PC-3 (cell line): Measurements from ENCODE around the gene HES7. TPM values are rescaled to one million over a fixed set of nuclear protein-coding genes. Genes with fewer than 3 reads are reported as not detected.

Experiments used
- ATAC-seq: fragments of 200-7000 bp; cut with Tn5 transposase; 2 replicates; pipeline ENCODE4 v1.9.1; 2020; ENCODE audit warnings: mild to moderate bottlenecking, moderate library complexity
- BruUV-seq: library from RNA; stranded (reverse); fragments of 400-500 nt; replicated peaks from 2 replicates; lab custom pipeline; 2021; lab: Mats Ljungman, UMichigan
- CTCF ChIA-PET: fragments of 300-600 bp; sonication (Branson Sonifier 250); formaldehyde crosslinking; loops from one replicate; lab custom pipeline; 2022; ENCODE audit warnings: antibody characterized with exemption; lab: Charles Lee
- POLR2A ChIA-PET: fragments of 300-600 bp; sonication (Branson Sonifier 250); formaldehyde crosslinking; loops from one replicate; lab custom pipeline; 2022; ENCODE audit warnings: antibody characterized with exemption; ENCODE audit not compliant: unreplicated experiment; lab: Charles Lee
- DNase-seq: peaks from one replicate; pipeline ENCODE4 v3.0.0-alpha.2; 2015
- H2AFZ ChIP-seq: fragments of 300-600 bp; sonication (generic); 2 replicates; pipeline ENCODE4 v1.6.0; 2016; ENCODE audit warnings: antibody characterized with exemption, low read length
- H3F3A ChIP-seq: fragments of 300-600 bp; sonication (generic); one replicate; pipeline ENCODE4 v1.6.0; 2017; ENCODE audit warnings: antibody characterized with exemption, low read length, control low read depth, mild to moderate bottlenecking; ENCODE audit not compliant: unreplicated experiment
- H3K27ac ChIP-seq: fragments of 300-600 bp; sonication (generic); 2 replicates; pipeline ENCODE4 v1.5.1; 2016; ENCODE audit warnings: mild to moderate bottlenecking, low read length
- H3K27me3 ChIP-seq: fragments of 300-600 bp; sonication (generic); 2 replicates; pipeline ENCODE4 v1.6.1; 2016; ENCODE audit warnings: low read length, mixed read lengths
- H3K36me3 ChIP-seq: fragments of 300-600 bp; sonication (generic); 2 replicates; pipeline ENCODE4 v1.6.1; 2016; ENCODE audit warnings: low read depth, mixed run types, low read length, mixed read lengths
- H3K4me1 ChIP-seq: fragments of 300-600 bp; sonication (generic); 2 replicates; pipeline ENCODE4 v1.5.1; 2016; ENCODE audit warnings: low read length; ENCODE audit not compliant: insufficient read depth
- H3K4me2 ChIP-seq: fragments of 300-600 bp; sonication (generic); 2 replicates; pipeline ENCODE4 v1.6.0; 2016; ENCODE audit warnings: low read length
- H3K4me3 ChIP-seq: fragments of 300-600 bp; sonication (generic); 2 replicates; pipeline ENCODE4 v1.5.1; 2016; ENCODE audit warnings: mild to moderate bottlenecking, low read length, mixed read lengths
- H3K79me2 ChIP-seq: fragments of 300-600 bp; sonication (generic); 2 replicates; pipeline ENCODE4 v1.6.1; 2017; ENCODE audit warnings: low read length, mixed read lengths
- H3K9ac ChIP-seq: fragments of 300-600 bp; sonication (generic); 2 replicates; pipeline ENCODE4 v1.6.0; 2016; ENCODE audit warnings: mild to moderate bottlenecking, low read length
- H3K9me2 ChIP-seq: fragments of 300-600 bp; sonication (generic); replicated peaks from 2 replicates; pipeline ENCODE4 v1.6.1; 2016; ENCODE audit warnings: mixed run types, low read length, mixed read lengths
- H3K9me3 ChIP-seq: fragments of 300-600 bp; sonication (generic); 2 replicates; pipeline ENCODE4 v1.6.1; 2016; ENCODE audit warnings: low read length, mixed read lengths
- H4K20me1 ChIP-seq: fragments of 300-600 bp; sonication (generic); 2 replicates; pipeline ENCODE4 v1.6.1; 2016; ENCODE audit warnings: low read length, mixed read lengths
- EZH2 ChIP-seq: fragments of 300-600 bp; sonication (generic); IDR thresholded peaks from one replicate; pipeline ENCODE4 v1.6.1; 2017; ENCODE audit warnings: antibody characterized with exemption, mild to moderate bottlenecking, low read length; ENCODE audit not compliant: unreplicated experiment
- EZH2phosphoT487 ChIP-seq: fragments of 300-600 bp; sonication (generic); IDR thresholded peaks from 2 replicates; pipeline ENCODE4 v1.6.1; 2018; ENCODE audit warnings: mild to moderate bottlenecking, antibody characterized with exemption, low read length, borderline replicate concordance
- intact Hi-C: fragments of 100-400 bp; cut with micrococcal nuclease; formaldehyde crosslinking; loops from 2 replicates; pipeline ENCODE4 v1.9.0; 2023
- total RNA-seq: library from RNA; depleted of rRNA; stranded (reverse); fragments of >200 nt; gene quantifications from 2 replicates; pipeline ENCODE4 v1.2.3, GENCODE V29; 2014
- TF ChIP-seq, protein P1 (sequence below): fragments of 300-600 bp; sonication (generic); conservative IDR thresholded peaks from 2 replicates; pipeline ENCODE4 v1.5.1; 2017; ENCODE audit warnings: antibody characterized with exemption, low read depth, mild to moderate bottlenecking, low read length

HES7 gene
- total RNA-seq, 1 experiment from 2014 or later = not detected

DNA sequence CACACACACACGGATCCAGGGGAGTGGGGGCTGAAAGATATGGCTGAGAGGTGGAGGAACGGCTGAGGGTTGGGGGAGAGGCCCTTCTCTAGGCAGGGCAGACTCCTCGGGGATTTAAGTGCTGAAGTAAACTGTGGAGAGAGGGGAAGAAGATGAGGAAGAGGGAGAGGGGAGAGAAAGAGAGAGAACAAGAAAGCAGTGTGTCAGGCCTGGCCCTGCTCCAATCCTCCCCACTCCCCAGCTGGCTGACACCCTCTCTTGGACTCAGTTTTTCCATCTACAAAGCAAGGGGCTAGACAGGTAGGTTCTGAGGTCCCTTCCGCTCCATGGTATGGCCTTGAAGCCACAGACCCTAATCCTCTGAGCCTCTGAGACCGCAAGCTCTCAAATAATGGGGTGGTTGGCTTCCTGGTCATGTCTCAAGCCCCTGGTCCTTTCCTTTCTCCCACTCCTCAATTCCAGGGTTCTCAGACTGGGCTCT is 36.9 kb upstream of the HES7 start:
- no peak overlapping the region for H3K27ac ChIP-seq
- H4K20me1 ChIP-seq = 0 out of 2 replicates have a peak, but pooled peaks cover 2% of the 10 kb centered on the region
- H3K36me3 ChIP-seq = no peaks in the 10 kb centered on the region; the same call in 1 of the 2 replicates
- ChIA-PET CTCF (no interaction called here), POLR2A (no interaction called here)
- peak overlapping the region; percentile 96; the same call in 1 of the 2 replicates for H3K4me2 ChIP-seq
- no TSS peak for BruUV-seq
- no peaks in the 10 kb centered on the region for H3F3A ChIP-seq
- peaks cover 31% of the 10 kb centered on the region for H3K4me1 ChIP-seq
- no peaks in the 10 kb centered on the region for H3K9me2 ChIP-seq
- no peaks in the 10 kb centered on the region for H3K27me3 ChIP-seq
- ATAC-seq = no peak
- intact Hi-C loops = no loop called here
- H3K79me2 ChIP-seq = peaks cover 22% of the 10 kb centered on the region
- no peak overlapping the region for H2AFZ ChIP-seq
- H3K9ac ChIP-seq = no peak overlapping the region
- no peak for DNase-seq
- TF ChIP-seq, protein P1, sequence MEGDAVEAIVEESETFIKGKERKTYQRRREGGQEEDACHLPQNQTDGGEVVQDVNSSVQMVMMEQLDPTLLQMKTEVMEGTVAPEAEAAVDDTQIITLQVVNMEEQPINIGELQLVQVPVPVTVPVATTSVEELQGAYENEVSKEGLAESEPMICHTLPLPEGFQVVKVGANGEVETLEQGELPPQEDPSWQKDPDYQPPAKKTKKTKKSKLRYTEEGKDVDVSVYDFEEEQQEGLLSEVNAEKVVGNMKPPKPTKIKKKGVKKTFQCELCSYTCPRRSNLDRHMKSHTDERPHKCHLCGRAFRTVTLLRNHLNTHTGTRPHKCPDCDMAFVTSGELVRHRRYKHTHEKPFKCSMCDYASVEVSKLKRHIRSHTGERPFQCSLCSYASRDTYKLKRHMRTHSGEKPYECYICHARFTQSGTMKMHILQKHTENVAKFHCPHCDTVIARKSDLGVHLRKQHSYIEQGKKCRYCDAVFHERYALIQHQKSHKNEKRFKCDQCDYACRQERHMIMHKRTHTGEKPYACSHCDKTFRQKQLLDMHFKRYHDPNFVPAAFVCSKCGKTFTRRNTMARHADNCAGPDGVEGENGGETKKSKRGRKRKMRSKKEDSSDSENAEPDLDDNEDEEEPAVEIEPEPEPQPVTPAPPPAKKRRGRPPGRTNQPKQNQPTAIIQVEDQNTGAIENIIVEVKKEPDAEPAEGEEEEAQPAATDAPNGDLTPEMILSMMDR = no peak
- TF ChIP-seq EZH2 (no peak), EZH2phosphoT487 (no peak)
- peak overlapping the region; percentile 88; the same call in 1 of the 2 replicates for H3K4me3 ChIP-seq
- H3K9me3 ChIP-seq = no peaks in the 10 kb centered on the region

DNA sequence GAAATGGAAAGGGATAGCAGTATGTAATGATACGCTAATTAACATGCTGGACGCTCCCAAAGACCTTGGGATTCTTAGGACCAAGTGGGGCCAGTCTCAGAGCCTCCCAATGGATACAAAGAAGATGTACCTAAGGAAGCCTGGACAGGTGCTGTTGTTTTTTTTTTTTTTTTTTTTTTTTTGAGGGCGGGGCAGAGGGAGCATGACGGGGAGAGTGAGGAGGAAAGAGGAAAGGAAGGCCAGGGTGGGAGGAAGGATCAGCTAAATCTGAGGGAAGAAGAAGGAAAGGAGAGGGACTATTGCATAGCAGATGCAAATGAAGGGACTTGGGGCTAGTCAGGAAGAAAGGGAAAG is 36.3 kb upstream of the HES7 start:
- Histone ChIP-seq H2AFZ (no peak overlapping the region), H3K4me3 (no peak overlapping the region), H3K27me3 (no peaks in the 10 kb centered on the region), H3K79me2 (peaks cover 28% of the 10 kb centered on the region), H3K9me2 (no peaks in the 10 kb centered on the region), H3K4me1 (peaks cover 35% of the 10 kb centered on the region), H3K9me3 (no peaks in the 10 kb centered on the region), H3K27ac (no peak overlapping the region), H3F3A (no peaks in the 10 kb centered on the region), H3K36me3 (no peaks in the 10 kb centered on the region; the same call in 1 of the 2 replicates), H3K4me2 (no peak overlapping the region), H3K9ac (no peak overlapping the region), H4K20me1 (peaks cover 8% of the 10 kb centered on the region; the same call in 1 of the 2 replicates)
- TF ChIP-seq EZH2 = no peak
- TF ChIP-seq EZH2phosphoT487 = no peak
- TF ChIP-seq, protein P1 = no peak
- BruUV-seq = no TSS peak
- no peak for ATAC-seq
- ChIA-PET POLR2A (no interaction called here), CTCF (no interaction called here)
- intact Hi-C loops = no loop called here
- no peak for DNase-seq

DNA sequence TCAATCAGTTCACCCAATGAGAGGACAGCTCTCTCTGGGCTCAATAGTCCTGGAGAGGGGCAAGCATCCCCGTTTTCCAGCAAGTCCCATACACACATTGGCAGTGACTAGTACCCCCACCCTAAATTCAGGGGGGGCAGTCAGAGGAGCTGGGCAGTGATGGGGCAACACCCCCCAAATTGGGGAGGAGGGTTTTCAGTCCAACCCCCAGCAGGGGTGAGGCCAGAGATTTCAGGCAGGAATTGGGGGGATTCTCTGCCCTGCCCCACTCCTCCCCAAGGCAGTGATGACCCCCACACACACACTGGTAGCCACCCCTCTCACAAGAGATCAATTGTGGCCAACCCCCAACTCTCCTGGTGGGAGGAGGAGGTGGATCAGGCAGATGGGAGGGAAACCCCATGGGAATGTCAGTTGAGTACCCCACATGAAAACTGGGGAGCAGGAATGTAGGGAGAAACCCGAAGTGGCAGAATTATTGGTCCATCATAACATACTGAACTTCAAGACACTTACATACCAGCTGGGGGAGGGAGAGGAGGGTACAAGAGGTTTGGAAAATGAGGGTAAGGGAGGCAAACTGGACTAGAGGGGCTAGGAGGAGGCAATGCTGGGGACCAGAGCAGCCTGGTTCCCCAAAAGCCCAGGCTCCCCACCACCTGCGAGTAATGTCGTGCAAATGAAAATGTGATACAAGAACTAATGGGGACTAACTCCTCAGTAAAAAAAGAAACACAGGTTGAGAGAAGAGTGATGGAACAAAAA is 35.7 kb upstream of the HES7 start:
- TF ChIP-seq, protein P1 = no peak
- TF ChIP-seq EZH2phosphoT487 (no peak), EZH2 (no peak)
- ATAC-seq (no peak), DNase-seq (no peak)
- no TSS peak for BruUV-seq
- H4K20me1 ChIP-seq = peaks cover 13% of the 10 kb centered on the region; the same call in 1 of the 2 replicates
- no peak overlapping the region for H3K4me2 ChIP-seq
- H3K36me3 ChIP-seq = no peaks in the 10 kb centered on the region; the same call in 1 of the 2 replicates
- H2AFZ ChIP-seq = no peak overlapping the region
- peaks cover 33% of the 10 kb centered on the region for H3K79me2 ChIP-seq
- H3K4me3 ChIP-seq = no peak overlapping the region
- H3K9ac ChIP-seq = no peak overlapping the region
- no peak overlapping the region for H3K27ac ChIP-seq
- intact Hi-C loops = no loop called here
- H3K27me3 ChIP-seq = no peaks in the 10 kb centered on the region
- no peaks in the 10 kb centered on the region for H3K9me3 ChIP-seq
- H3K9me2 ChIP-seq = no peaks in the 10 kb centered on the region
- H3K4me1 ChIP-seq = peaks cover 40% of the 10 kb centered on the region
- H3F3A ChIP-seq = no peaks in the 10 kb centered on the region
- ChIA-PET CTCF (no interaction called here), POLR2A (no interaction called here)
